Measurements from ENCODE around the gene SEC16A.

SEC16A gene

DNA sequence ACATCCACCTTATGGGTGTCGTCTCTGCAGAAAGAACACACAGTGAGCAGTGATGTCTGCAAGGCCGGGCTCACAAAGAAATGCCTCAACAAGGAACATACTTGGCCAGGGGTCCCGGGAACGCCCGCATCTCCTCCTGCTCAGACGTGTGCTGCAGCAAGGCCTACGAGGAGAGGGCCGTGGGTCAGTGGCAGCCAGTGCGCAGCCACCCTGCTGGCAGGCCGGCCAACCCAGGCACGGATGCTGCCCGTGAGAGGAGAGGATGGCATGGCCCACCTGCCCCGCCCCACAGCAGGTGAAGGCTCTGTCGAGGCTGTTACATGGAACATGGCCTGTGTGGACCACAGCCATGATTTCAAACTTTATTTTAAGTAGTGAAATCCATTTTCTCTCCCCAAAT lies 19.3 kb downstream of the SEC16A start:
- no peak overlapping the region for H3K4me3 ChIP-seq (replicated peaks; ENCODE audit: low read depth, low read length)
- TF ChIP-seq, protein P1, sequence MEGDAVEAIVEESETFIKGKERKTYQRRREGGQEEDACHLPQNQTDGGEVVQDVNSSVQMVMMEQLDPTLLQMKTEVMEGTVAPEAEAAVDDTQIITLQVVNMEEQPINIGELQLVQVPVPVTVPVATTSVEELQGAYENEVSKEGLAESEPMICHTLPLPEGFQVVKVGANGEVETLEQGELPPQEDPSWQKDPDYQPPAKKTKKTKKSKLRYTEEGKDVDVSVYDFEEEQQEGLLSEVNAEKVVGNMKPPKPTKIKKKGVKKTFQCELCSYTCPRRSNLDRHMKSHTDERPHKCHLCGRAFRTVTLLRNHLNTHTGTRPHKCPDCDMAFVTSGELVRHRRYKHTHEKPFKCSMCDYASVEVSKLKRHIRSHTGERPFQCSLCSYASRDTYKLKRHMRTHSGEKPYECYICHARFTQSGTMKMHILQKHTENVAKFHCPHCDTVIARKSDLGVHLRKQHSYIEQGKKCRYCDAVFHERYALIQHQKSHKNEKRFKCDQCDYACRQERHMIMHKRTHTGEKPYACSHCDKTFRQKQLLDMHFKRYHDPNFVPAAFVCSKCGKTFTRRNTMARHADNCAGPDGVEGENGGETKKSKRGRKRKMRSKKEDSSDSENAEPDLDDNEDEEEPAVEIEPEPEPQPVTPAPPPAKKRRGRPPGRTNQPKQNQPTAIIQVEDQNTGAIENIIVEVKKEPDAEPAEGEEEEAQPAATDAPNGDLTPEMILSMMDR (IDR thresholded peaks at IDR 0.05; ENCODE audit: low read depth, low read length, missing control alignments), result no peak
- no peak for DNase-seq (ENCODE audit: extremely low read depth, low read depth)

DNA sequence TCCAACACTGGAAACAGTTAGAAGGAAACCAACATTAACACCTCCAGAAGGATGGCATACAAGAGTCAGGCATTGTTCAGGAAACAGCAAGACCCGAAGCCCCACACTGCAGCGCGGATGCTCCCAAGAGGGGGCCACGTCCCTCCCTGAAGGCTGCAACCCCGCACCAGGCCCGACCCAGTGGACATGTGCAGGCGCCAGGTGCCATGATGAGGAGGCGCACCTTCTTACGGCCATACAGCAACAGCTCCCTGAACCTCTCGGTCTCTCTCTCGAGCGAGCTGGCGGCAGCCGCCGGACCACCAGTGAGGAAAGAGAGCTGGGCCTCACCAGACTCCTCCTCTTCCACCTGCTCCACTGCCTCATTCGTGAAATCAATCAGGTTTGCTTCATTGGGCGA lies 20.2 kb downstream of the SEC16A start:
- no peak for DNase-seq (ENCODE audit: extremely low read depth, low read depth)
- no peak overlapping the region for H3K4me3 ChIP-seq (replicated peaks; ENCODE audit: low read depth, low read length)
- TF ChIP-seq, protein P1 (IDR thresholded peaks at IDR 0.05; ENCODE audit: low read depth, low read length, missing control alignments), result no peak

DNA sequence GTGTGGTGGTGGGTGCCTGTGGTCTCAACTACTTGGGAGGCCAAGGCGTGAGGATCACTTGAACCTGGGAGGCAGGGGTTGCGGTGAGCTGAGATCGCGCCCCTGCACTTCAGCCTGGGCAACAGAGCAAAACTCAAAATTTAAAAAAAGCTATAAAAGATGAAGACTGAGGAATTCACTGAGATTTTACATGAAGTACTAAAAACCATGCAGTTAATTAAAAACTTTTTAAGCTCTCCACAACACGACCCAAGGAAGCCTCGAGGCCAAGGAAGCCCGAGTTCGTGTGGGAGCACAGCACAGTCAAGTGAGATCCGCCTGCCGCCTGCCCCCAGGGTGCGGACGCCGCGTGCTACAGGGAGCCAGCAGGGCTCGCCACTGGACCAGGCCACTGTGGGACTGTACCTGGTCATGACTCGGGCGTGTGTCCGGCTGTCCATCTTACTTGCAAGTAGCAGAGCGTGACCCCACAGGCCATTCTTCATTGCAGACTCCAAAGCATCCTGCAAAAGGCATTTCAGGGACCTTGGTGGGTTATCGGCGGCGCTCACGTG lies 22.0 kb downstream of the SEC16A start:
- DNase-seq (ENCODE audit: extremely low read depth, low read depth), result no peak
- TF ChIP-seq, protein P1 (IDR thresholded peaks at IDR 0.05; ENCODE audit: low read depth, low read length, missing control alignments), result no peak
- no peak overlapping the region for H3K4me3 ChIP-seq (replicated peaks; ENCODE audit: low read depth, low read length)

DNA sequence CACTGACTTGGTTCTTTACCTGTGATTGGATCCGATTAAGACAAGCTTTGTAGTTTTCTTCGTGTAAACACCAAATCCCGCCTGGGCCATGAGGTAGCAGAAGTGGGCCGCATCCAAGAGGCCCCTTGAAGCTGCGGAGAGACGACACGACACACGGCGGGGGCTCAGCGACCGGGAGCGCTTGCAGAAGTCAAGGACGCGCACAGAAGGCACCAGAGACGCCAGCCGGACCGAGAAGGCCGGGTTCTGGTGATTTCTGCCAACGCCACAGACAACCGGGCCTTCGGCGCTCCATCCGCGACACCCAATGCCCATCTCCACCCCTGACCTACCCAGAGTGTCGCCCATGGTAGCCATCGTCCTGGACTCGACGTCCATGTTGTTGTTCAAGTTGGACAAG lies 23.4 kb downstream of the SEC16A start:
- no peak overlapping the region for H3K4me3 ChIP-seq (replicated peaks; ENCODE audit: low read depth, low read length)
- no peak for DNase-seq (ENCODE audit: extremely low read depth, low read depth)
- TF ChIP-seq, protein P1 (IDR thresholded peaks at IDR 0.05; ENCODE audit: low read depth, low read length, missing control alignments), result no peak

DNA sequence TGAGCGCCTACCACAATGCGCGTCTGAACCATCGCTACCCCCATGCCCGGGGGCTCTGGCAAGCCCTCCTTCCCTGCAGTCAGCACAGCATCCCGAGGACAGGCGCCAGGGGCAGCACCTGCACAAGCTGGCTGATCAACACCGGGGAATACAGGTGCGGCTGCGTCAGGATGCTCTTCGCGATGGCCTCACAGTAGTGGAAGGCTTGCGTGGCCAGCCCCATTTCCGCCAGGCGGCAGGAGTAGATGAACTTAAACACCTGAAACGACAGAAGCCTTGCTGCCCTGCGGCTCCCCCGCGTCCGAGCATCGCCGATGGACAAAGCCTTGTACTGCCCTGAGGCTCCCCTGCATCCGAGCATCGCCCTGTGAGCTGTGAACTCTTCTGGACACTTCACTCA lies 25.5 kb downstream of the SEC16A start:
- no peak overlapping the region for H3K4me3 ChIP-seq (replicated peaks; ENCODE audit: low read depth, low read length)
- TF ChIP-seq, protein P1 (IDR thresholded peaks at IDR 0.05; ENCODE audit: low read depth, low read length, missing control alignments), result no peak
- no peak for DNase-seq (ENCODE audit: extremely low read depth, low read depth)

DNA sequence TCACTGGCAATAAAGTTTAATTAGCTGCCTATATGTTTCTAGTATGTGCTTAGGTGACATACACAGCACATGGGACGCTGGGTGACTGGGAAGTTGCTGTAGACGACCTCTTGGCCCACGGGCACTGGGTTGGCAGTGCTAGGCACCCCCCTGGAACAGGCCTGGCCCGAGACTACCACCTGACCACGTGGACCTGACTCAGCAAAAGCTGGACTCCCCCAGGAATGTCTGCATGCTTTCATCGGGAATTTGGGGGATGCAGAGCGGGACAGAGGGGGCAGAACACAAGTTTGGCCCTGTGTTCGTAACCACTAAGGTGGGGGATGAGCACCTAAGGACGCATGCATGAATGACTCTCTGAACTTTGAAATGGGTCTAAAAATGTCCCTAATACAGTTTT lies 26.6 kb downstream of the SEC16A start:
- DNase-seq (ENCODE audit: extremely low read depth, low read depth), result no peak
- TF ChIP-seq, protein P1 (IDR thresholded peaks at IDR 0.05; ENCODE audit: low read depth, low read length, missing control alignments), result no peak
- no peak overlapping the region for H3K4me3 ChIP-seq (replicated peaks; ENCODE audit: low read depth, low read length)

All from HFF-Myc (cell line).